Stomach (tissue), 9 donors: ENCODE results near the gene TMEM80. TPM values are rescaled to one million over a fixed set of nuclear protein-coding genes. Genes with fewer than 3 reads are reported as not detected.
A peak's percentile ranks its signal among the peaks of the same experiment; 100 is the strongest.

Experiments used
- DNase-seq, 2 donors: peaks; one replicate each; pipeline versions ENCODE4 v3.0.0 to v3.0.0-alpha.2; 2013 to 2019
- H3K27ac ChIP-seq, 5 donors: fragments of 200-600 bp in 4 of 5; sonication (generic) in 4 of 5; one replicate each; pipeline ENCODE4 v1.5.1; 2013 to 2019; ENCODE audit warnings: mild to moderate bottlenecking in 1 of 5, moderate library complexity in 1 of 5
- H3K27me3 ChIP-seq, 3 donors: fragments of 200-600 bp; sonication (generic); one replicate each; pipeline ENCODE4 v1.5.1; 2017 to 2019; ENCODE audit warnings: mixed run types in 1 of 3
- H3K36me3 ChIP-seq, 4 donors: fragments of 200-600 bp; sonication (generic); 1 replicate in 3 of 4; 2 replicates in 1 of 4; pipeline ENCODE4 v1.5.1; 2016 to 2019
- H3K4me1 ChIP-seq, 4 donors: fragments of 200-600 bp; sonication (generic); one replicate each; pipeline ENCODE4 v1.5.1; 2016 to 2019
- H3K4me3 ChIP-seq, 4 donors: fragments of 200-600 bp; sonication (generic) in 3 of 4; one replicate each; pipeline ENCODE4 v1.5.1; 2016 to 2019; ENCODE audit warnings: mild to moderate bottlenecking in 1 of 4
- H3K9me3 ChIP-seq, 4 donors: fragments of 200-600 bp; sonication (generic); one replicate each; pipeline ENCODE4 v1.5.1; 2016 to 2019
- CTCF ChIP-seq, 7 experiments: fragments of 450-650 bp in 4 of 7; fragments of 200-600 bp in 3 of 7; sonication (generic) in 3 of 7; IDR thresholded peaks; one replicate each; pipeline ENCODE4 v1.5.1; 2016 to 2019; ENCODE audit warnings: antibody characterized with exemption in 7 of 7, control low read depth in 2 of 7, mild to moderate bottlenecking in 1 of 7
- EP300 ChIP-seq: sonication (generic); formaldehyde crosslinking; IDR thresholded peaks from one replicate; pipeline ENCODE4 v1.6.1; 2017; ENCODE audit warnings: antibody characterized with exemption
- POLR2A ChIP-seq, 4 donors: fragments of 450-650 bp; IDR thresholded peaks; one replicate each; pipeline ENCODE4 v1.6.1; 2016; ENCODE audit warnings: antibody characterized with exemption in 4 of 4, control low read depth in 2 of 4, mild to moderate bottlenecking in 1 of 4, moderate library complexity in 1 of 4
- POLR2AphosphoS5 ChIP-seq, 3 donors: sonication (generic); formaldehyde crosslinking; IDR thresholded peaks; one replicate each; pipeline ENCODE4 v1.6.1; 2016; ENCODE audit warnings: antibody characterized with exemption in 3 of 3
- WGBS, 5 donors: extraction: QIAGEN DNeasy Blood & Tissue Kit in 3 of 5; methylation state at CpG; one replicate each; pipeline versions ENCODE4 v1.1.5 to v1.1.7; 2013 to 2018; 5-methylcytosine and 5-hydroxymethylcytosine counted together
- intact Hi-C: fragments of 100-400 bp; cut with DNase I; formaldehyde crosslinking; loops from one replicate; pipeline ENCODE4 v1.15.1; 2023; ENCODE audit warnings: low total_unique reads
- polyA plus RNA-seq, 3 donors: library from polyadenylated mRNA; stranded (reverse); fragments of 200-250 nt; gene quantifications; one replicate each; pipeline ENCODE4 v1.2.3, GENCODE V29; 2013
- total RNA-seq, 5 donors: library from RNA; depleted of rRNA; stranded (reverse); fragments of >200 nt; gene quantifications; one replicate each; pipeline versions ENCODE4 v1.1.0 to v1.2.3, GENCODE V29; 2014 to 2016
- donor health status: healthy with polysubstance abuse.
- donor health status: Bipolar disorder and iron deficiency.
- donor health status: healthy.

The TMEM80 gene
- total and polyA plus RNA-seq, 8 donors: 4.9 to 46.5 (median 19.8) TPM

- H3K27ac ChIP-seq: no peak overlapping the region
- no peak for TF ChIP-seq POLR2AphosphoS5 (IDR thresholded peaks at IDR 0.05)
- TF ChIP-seq EP300: no peak
- TF ChIP-seq POLR2A (IDR thresholded peaks at IDR 0.05): no peak
- TF ChIP-seq CTCF (IDR thresholded peaks at IDR 0.05): no peak
- 88 to 94% (median 94%) methylated on average over 17 of the region's 17 CpGs for WGBS, 5 donors
- DNase-seq: no peak
- H3K36me3 ChIP-seq: peaks cover 20 to 89% (median 81%) of the 10 kb centered on the region in 4 donors
- H3K9me3 ChIP-seq: no peaks in the 10 kb centered on the region
- H3K27me3 ChIP-seq: no peaks in the 10 kb centered on the region
- H3K4me1 ChIP-seq: no peaks in the 10 kb centered on the region
- intact Hi-C loops: no loop called here
- H3K4me3 ChIP-seq: no peak overlapping the region
Measured at GRCh38 chr11:674406-674805, 21.2 kb upstream of the TMEM80 start.

GRCh38 chr11:678297-678696 lies 17.3 kb upstream of the TMEM80 start:
- H3K4me3 ChIP-seq: no peak overlapping the region
- no peaks in the 10 kb centered on the region for H3K9me3 ChIP-seq
- H3K27me3 ChIP-seq: no peaks in the 10 kb centered on the region
- no peaks in the 10 kb centered on the region for H3K4me1 ChIP-seq
- intact Hi-C loops: no loop called here
- DNase-seq: no peak
- no peak for TF ChIP-seq EP300
- no peak for TF ChIP-seq POLR2AphosphoS5 (IDR thresholded peaks at IDR 0.05)
- no peak for TF ChIP-seq CTCF (IDR thresholded peaks at IDR 0.05)
- no peak for TF ChIP-seq POLR2A (IDR thresholded peaks at IDR 0.05)
- 85 to 100% (median 92%) methylated on average over 3 of the region's 3 CpGs for WGBS, 5 donors
- peaks cover 17 to 97% (median 87%) of the 10 kb centered on the region in 4 donors for H3K36me3 ChIP-seq
- H3K27ac ChIP-seq: no peak overlapping the region

- intact Hi-C loops: no loop called here
- DNase-seq: no peak
- no peak for TF ChIP-seq POLR2AphosphoS5 (IDR thresholded peaks at IDR 0.05)
- no peak for TF ChIP-seq CTCF (IDR thresholded peaks at IDR 0.05)
- no peak for TF ChIP-seq POLR2A (IDR thresholded peaks at IDR 0.05)
- TF ChIP-seq EP300: no peak
- Histone ChIP-seq H3K36me3 (peaks cover 15 to 97% (median 87%) of the 10 kb centered on the region in 4 donors), H3K27me3 (no peaks in the 10 kb centered on the region), H3K4me1 (no peaks in the 10 kb centered on the region), H3K9me3 (no peaks in the 10 kb centered on the region), H3K4me3 (no peak overlapping the region), H3K27ac (peak overlapping the region in 1 of 5 donors; percentile 16)
- 92 to 95% (median 95%) methylated on average over 30 to 36 of the region's 36 CpGs for WGBS, 5 donors
Measured at GRCh38 chr11:679271-680207, 16.1 kb upstream of the TMEM80 start.

GRCh38 chr11:680476-680875 lies 15.1 kb upstream of the TMEM80 start:
- no peak for DNase-seq
- H3K27ac ChIP-seq: peak overlapping the region in 3 of 5 donors; percentile 0 to 20 (median 16)
- peaks cover 22 to 97% (median 88%) of the 10 kb centered on the region in 4 donors for H3K36me3 ChIP-seq
- H3K27me3 ChIP-seq: no peaks in the 10 kb centered on the region
- TF ChIP-seq POLR2AphosphoS5 (IDR thresholded peaks at IDR 0.05) (no peak), EP300 (no peak), CTCF (IDR thresholded peaks at IDR 0.05) (no peak), POLR2A (IDR thresholded peaks at IDR 0.05) (no peak)
- no peaks in the 10 kb centered on the region for H3K4me1 ChIP-seq
- no peaks in the 10 kb centered on the region for H3K9me3 ChIP-seq
- 84 to 93% (median 89%) methylated on average over 6 to 19 of the region's 19 CpGs for WGBS, 5 donors
- no peak overlapping the region for H3K4me3 ChIP-seq
- intact Hi-C loops: no loop called here
